ENCODE results near the gene LRRC8D. TPM values are rescaled to one million over a fixed set of nuclear protein-coding genes. Genes with fewer than 3 reads are reported as not detected.
A peak's percentile ranks its signal among the peaks of the same experiment; 100 is the strongest.

The LRRC8D gene
- total and polyA plus RNA-seq, 2 experiments from 2014 or later, result 10.1 to 13.8 TPM

GRCh38 chr1:89871768-89872473 is 51.1 kb downstream of the LRRC8D start:
- peak in 1 of 2 donors; percentile 40 for DNase-seq (ENCODE audit: low read depth in 1 of 2, low spot score in 1 of 2)
- Histone ChIP-seq H3K27ac (no peak overlapping the region), H3K36me3 (no peaks in the 10 kb centered on the region), H3K27me3 (no peaks in the 10 kb centered on the region), H3K4me1 (ENCODE audit: low read depth) (peaks cover 7% of the 10 kb centered on the region), H3K9me3 (ENCODE audit: low read depth) (no peaks in the 10 kb centered on the region), H3K4me3 (no peak overlapping the region)
- TF ChIP-seq, protein P1, sequence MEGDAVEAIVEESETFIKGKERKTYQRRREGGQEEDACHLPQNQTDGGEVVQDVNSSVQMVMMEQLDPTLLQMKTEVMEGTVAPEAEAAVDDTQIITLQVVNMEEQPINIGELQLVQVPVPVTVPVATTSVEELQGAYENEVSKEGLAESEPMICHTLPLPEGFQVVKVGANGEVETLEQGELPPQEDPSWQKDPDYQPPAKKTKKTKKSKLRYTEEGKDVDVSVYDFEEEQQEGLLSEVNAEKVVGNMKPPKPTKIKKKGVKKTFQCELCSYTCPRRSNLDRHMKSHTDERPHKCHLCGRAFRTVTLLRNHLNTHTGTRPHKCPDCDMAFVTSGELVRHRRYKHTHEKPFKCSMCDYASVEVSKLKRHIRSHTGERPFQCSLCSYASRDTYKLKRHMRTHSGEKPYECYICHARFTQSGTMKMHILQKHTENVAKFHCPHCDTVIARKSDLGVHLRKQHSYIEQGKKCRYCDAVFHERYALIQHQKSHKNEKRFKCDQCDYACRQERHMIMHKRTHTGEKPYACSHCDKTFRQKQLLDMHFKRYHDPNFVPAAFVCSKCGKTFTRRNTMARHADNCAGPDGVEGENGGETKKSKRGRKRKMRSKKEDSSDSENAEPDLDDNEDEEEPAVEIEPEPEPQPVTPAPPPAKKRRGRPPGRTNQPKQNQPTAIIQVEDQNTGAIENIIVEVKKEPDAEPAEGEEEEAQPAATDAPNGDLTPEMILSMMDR (IDR thresholded peaks at IDR 0.05; ENCODE audit: low read depth, low read length), result no peak

- TF ChIP-seq, protein P1 (IDR thresholded peaks at IDR 0.05; ENCODE audit: low read depth, low read length), result no peak
- H3K27me3 ChIP-seq, result no peaks in the 10 kb centered on the region
- DNase-seq (ENCODE audit: low read depth in 1 of 2, low spot score in 1 of 2), result no peak
These were observed 51.7 kb downstream of the LRRC8D start for GRCh38 chr1:89872567-89872966.

DNA sequence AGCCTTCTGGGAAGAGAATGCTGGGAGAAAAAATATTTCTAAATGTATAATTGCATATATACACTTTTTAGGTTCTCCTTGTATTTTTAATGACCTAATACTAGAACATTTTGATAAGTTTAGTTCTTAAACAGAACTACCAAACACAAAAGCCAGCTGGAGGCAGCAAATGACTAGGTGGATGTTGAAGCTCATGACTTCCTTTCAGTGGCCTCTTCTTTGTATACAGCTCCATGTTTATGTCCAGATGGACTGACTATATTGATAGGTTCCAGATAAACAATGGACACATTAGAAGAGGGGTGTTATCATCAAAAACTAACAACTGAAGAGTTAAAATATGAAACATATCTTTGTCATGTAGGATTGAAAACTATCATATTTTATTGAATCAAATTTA is 52.5 kb downstream of the LRRC8D start:
- no peak overlapping the region for H3K4me3 ChIP-seq
- DNase-seq (ENCODE audit: low read depth in 1 of 2, low spot score in 1 of 2), result peak in 1 of 2 donors; percentile 22
- no peaks in the 10 kb centered on the region for H3K27me3 ChIP-seq
- peaks cover 16% of the 10 kb centered on the region for H3K4me1 ChIP-seq (ENCODE audit: low read depth)
- TF ChIP-seq, protein P1 (IDR thresholded peaks at IDR 0.05; ENCODE audit: low read depth, low read length), result no peak
- H3K9me3 ChIP-seq (ENCODE audit: low read depth), result no peaks in the 10 kb centered on the region
- H3K36me3 ChIP-seq, result no peaks in the 10 kb centered on the region
- H3K27ac ChIP-seq, result no peak overlapping the region

More at GRCh38 chr1:89872567-89872966, 51.7 kb downstream of the LRRC8D start:
- peaks cover 9% of the 10 kb centered on the region for H3K4me1 ChIP-seq (ENCODE audit: low read depth)
- no peak overlapping the region for H3K27ac ChIP-seq
- H3K4me3 ChIP-seq, result no peak overlapping the region
- no peaks in the 10 kb centered on the region for H3K9me3 ChIP-seq (ENCODE audit: low read depth)
- no peaks in the 10 kb centered on the region for H3K36me3 ChIP-seq

DNA sequence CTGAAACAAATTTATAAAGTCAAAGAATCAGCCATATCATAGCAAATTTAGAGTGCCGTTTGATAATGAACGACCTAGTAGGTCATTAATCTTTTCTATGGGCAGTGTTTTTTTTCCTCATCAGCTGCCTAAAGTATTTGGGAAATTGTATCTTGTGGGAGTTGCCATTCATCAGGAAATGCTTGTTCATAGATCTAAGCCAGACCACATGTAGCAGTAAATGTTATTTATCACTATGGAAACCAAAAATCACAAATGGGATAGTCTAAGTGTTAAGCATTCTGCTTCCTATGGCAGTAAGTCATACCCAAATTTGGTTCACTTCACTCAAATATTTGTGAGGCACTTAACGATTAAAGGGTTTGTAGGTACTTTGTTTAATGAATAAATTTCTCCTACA is 52.9 kb downstream of the LRRC8D start:
- no peaks in the 10 kb centered on the region for H3K36me3 ChIP-seq
- H3K27me3 ChIP-seq, result no peaks in the 10 kb centered on the region
- TF ChIP-seq, protein P1 (IDR thresholded peaks at IDR 0.05; ENCODE audit: low read depth, low read length), result no peak
- H3K27ac ChIP-seq, result no peak overlapping the region
- no peak overlapping the region for H3K4me3 ChIP-seq
- peak in 1 of 2 donors; percentile 91 for DNase-seq (ENCODE audit: low read depth in 1 of 2, low spot score in 1 of 2)
- H3K9me3 ChIP-seq (ENCODE audit: low read depth), result no peaks in the 10 kb centered on the region
- peaks cover 19% of the 10 kb centered on the region for H3K4me1 ChIP-seq (ENCODE audit: low read depth)

DNA sequence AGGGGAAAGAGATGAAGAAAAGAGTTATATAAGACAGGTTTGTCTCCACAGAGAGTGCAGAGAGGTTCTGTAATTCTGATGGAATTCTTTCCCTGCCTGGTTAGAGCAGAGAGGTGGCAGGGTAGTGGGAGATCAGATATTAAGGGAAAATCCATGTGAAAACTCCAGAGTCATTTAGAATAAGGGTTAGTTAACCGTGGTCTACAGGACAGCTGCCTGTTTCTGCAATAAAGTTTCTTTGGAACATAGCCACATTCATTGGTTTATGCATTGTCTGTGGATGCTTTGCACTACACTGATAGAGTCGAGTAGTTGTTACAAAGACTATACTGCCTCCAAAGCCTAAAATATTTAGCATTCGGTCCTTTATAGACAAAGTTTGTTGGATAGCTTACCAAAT is 55.6 kb downstream of the LRRC8D start:
- Histone ChIP-seq H3K4me3 (no peak overlapping the region), H3K36me3 (no peaks in the 10 kb centered on the region), H3K27ac (no peak overlapping the region), H3K4me1 (ENCODE audit: low read depth) (peaks cover 26% of the 10 kb centered on the region), H3K9me3 (ENCODE audit: low read depth) (no peaks in the 10 kb centered on the region), H3K27me3 (no peaks in the 10 kb centered on the region)
- TF ChIP-seq, protein P1 (IDR thresholded peaks at IDR 0.05; ENCODE audit: low read depth, low read length), result no peak
- no peak for DNase-seq (ENCODE audit: low read depth in 1 of 2, low spot score in 1 of 2)

All from cardiac muscle cell (in vitro differentiated cells and primary cell).